OCI-LY7 (cell line): ENCODE data around the gene IFNA10. TPM values are rescaled to one million over a fixed set of nuclear protein-coding genes. Genes with fewer than 3 reads are reported as not detected.

Experiments
- BruUV-seq: library from RNA; stranded (reverse); fragments of 400-500 nt; replicated peaks from 2 replicates; lab custom pipeline; 2021; lab: Mats Ljungman, UMichigan
- CTCF ChIA-PET: fragments of 300-600 bp; sonication (Branson Sonifier 250); formaldehyde crosslinking; loops from one replicate; lab custom pipeline; 2022; ENCODE audit warnings: antibody characterized with exemption; ENCODE audit not compliant: unreplicated experiment; lab: Charles Lee
- POLR2A ChIA-PET: fragments of 300-600 bp; sonication (Branson Sonifier 250); formaldehyde crosslinking; loops from one replicate; lab custom pipeline; 2022; ENCODE audit warnings: antibody characterized with exemption; lab: Charles Lee
- DNase-seq: peaks from one replicate; pipeline ENCODE4 v3.0.0-alpha.2; 2015; ENCODE audit warnings: low spot score
- H2AFZ ChIP-seq: fragments of 200-600 bp; sonication (generic), shearing (Covaris generic); 2 replicates; pipeline ENCODE4 v1.6.1; 2014; ENCODE audit warnings: mild to moderate bottlenecking, antibody characterized with exemption, low read length, moderate library complexity
- H3K27ac ChIP-seq: fragments of 200-600 bp; sonication (generic); 2 replicates; pipeline ENCODE4 v1.5.1; 2014; ENCODE audit warnings: mixed run types, low read depth, mild to moderate bottlenecking, moderate library complexity, low read length, inconsistent platforms; ENCODE audit not compliant: poor library complexity, severe bottlenecking
- H3K36me3 ChIP-seq: fragments of 200-600 bp; sonication (generic); 2 replicates; pipeline ENCODE4 v1.6.1; 2014; ENCODE audit warnings: mild to moderate bottlenecking, antibody characterized with exemption, low read length, moderate library complexity, mixed read lengths; ENCODE audit not compliant: insufficient read depth
- H3K4me1 ChIP-seq: fragments of 200-600 bp; sonication (generic); 2 replicates; pipeline ENCODE4 v1.5.1; 2014; ENCODE audit warnings: mild to moderate bottlenecking, low read length; ENCODE audit not compliant: insufficient read depth, poor library complexity, severe bottlenecking
- H3K4me2 ChIP-seq: fragments of 200-600 bp; sonication (generic); 2 replicates; pipeline ENCODE4 v1.6.1; 2014; ENCODE audit warnings: mild to moderate bottlenecking, low read length
- H3K4me3 ChIP-seq: fragments of 200-600 bp; sonication (generic); 2 replicates; pipeline ENCODE4 v1.5.1; 2014; ENCODE audit warnings: mild to moderate bottlenecking, low read depth, low read length; ENCODE audit not compliant: poor library complexity, severe bottlenecking
- H3K79me2 ChIP-seq: fragments of 200-600 bp; sonication (generic); 2 replicates; pipeline ENCODE4 v1.6.1; 2016; ENCODE audit warnings: low read depth, mild to moderate bottlenecking, low read length, moderate library complexity, mixed read lengths; ENCODE audit not compliant: insufficient read depth
- H3K9me2 ChIP-seq: fragments of 200-600 bp; sonication (generic); 2 replicates; pipeline ENCODE4 v1.6.1; 2016; ENCODE audit warnings: mild to moderate bottlenecking, low read length, mixed read lengths; ENCODE audit not compliant: insufficient read depth
- H3K9me3 ChIP-seq: fragments of 200-600 bp; sonication (generic); 2 replicates; pipeline ENCODE4 v1.6.1; 2014; ENCODE audit warnings: mild to moderate bottlenecking, mixed run types, low read length, mixed read lengths
- H4K20me1 ChIP-seq: fragments of 200-600 bp; sonication (generic); 2 replicates; pipeline ENCODE4 v1.6.1; 2014; ENCODE audit warnings: mild to moderate bottlenecking, antibody characterized with exemption, low read length, moderate library complexity, mixed read lengths; ENCODE audit not compliant: insufficient read depth
- EZH2phosphoT487 ChIP-seq: fragments of 200-600 bp; sonication (generic); IDR thresholded peaks from 2 replicates; pipeline ENCODE4 v1.6.1; 2018; ENCODE audit warnings: low read depth, borderline replicate concordance, mild to moderate bottlenecking, mixed run types, antibody characterized with exemption, low read length, moderate library complexity, mixed read lengths
- intact Hi-C: fragments of 100-400 bp; cut with micrococcal nuclease; formaldehyde crosslinking; loops from one replicate; pipeline ENCODE4 v1.10.0; 2022; ENCODE audit not compliant: unreplicated experiment
- total RNA-seq, 2 experiments: library from RNA; depleted of rRNA in 1 of 2; stranded (reverse); fragments of >200 nt in 1 of 2; shearing (Covaris generic) in 1 of 2; gene quantifications; 2 replicates each; pipeline ENCODE4 v1.2.3, GENCODE V29; 2014 to 2022
- TF ChIP-seq, protein P1 (sequence below): fragments of 200-600 bp; sonication (generic); conservative IDR thresholded peaks from 2 replicates; pipeline ENCODE4 v1.5.1; 2014; ENCODE audit warnings: mild to moderate bottlenecking, antibody characterized with exemption, low read length, moderate library complexity, mixed read lengths

IFNA10 gene
- total RNA-seq, 2 experiments from 2014 or later, result not detected

DNA sequence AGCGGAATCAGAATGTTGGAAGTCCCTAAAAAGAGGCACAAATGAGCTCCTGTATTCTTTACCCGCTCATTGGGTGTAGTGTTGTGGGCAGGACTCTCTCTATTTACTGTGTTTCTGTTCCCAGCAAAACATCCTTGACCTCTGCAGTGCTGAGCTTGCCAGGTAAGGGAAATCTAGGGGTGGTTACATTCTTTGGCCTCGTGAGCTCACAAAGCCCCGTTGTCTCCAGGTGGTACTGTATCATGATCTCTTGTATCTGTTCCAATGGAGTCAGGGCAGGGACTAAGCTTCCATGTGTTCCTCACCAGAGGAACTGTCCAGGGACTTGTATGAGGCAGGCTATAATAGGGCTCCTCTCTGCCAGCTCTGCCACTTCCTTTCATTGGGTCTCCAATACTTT lies 44.7 kb upstream of the IFNA10 start:
- Histone ChIP-seq H3K4me3 (no peak overlapping the region), H2AFZ (no peak overlapping the region), H3K4me1 (peaks cover 4% of the 10 kb centered on the region), H3K9me3 (no peaks in the 10 kb centered on the region), H3K4me2 (no peak overlapping the region), H3K9me2 (no peaks in the 10 kb centered on the region), H3K79me2 (no peaks in the 10 kb centered on the region), H3K27ac (no peak overlapping the region), H3K36me3 (no peaks in the 10 kb centered on the region), H4K20me1 (no peaks in the 10 kb centered on the region)
- DNase-seq, result no peak
- CTCF ChIA-PET, result no interaction called here
- intact Hi-C loops, result no loop called here
- TF ChIP-seq EZH2phosphoT487, result no peak
- TF ChIP-seq, protein P1, sequence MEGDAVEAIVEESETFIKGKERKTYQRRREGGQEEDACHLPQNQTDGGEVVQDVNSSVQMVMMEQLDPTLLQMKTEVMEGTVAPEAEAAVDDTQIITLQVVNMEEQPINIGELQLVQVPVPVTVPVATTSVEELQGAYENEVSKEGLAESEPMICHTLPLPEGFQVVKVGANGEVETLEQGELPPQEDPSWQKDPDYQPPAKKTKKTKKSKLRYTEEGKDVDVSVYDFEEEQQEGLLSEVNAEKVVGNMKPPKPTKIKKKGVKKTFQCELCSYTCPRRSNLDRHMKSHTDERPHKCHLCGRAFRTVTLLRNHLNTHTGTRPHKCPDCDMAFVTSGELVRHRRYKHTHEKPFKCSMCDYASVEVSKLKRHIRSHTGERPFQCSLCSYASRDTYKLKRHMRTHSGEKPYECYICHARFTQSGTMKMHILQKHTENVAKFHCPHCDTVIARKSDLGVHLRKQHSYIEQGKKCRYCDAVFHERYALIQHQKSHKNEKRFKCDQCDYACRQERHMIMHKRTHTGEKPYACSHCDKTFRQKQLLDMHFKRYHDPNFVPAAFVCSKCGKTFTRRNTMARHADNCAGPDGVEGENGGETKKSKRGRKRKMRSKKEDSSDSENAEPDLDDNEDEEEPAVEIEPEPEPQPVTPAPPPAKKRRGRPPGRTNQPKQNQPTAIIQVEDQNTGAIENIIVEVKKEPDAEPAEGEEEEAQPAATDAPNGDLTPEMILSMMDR, result no peak
- POLR2A ChIA-PET, result interaction anchor here (0.6 to 1.3 kb wide), 3 partner anchors 10 to 616 kb away, joined by 3 to 4 read pairs (median 3); no protein-coding TSS in a partner anchor
- BruUV-seq, result no TSS peak

DNA sequence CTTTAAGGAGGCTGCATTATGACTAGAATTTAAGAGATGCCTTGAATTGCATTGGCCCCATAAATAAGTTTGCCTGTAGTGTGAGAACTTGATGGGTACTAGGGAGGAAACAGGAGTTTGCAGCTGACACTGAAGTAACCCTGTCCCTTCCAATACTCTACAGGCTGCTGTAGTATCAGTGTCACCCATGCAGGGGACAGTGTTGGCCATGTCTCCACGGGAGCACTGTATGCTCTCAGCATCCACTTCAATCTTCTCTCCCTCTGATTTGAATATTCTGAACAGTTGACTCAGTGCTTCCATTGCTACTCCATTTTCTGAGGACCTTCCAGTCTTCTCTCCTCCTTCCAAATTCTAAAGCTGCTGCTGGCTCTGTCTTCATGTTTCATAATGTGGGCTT lies 44.2 kb upstream of the IFNA10 start:
- no TSS peak for BruUV-seq
- no peak overlapping the region for H3K4me3 ChIP-seq
- ChIA-PET POLR2A (interaction anchor here (0.8 kb wide), 1 partner anchor 11 kb away, joined by 3 read pairs; no protein-coding TSS in a partner anchor), CTCF (no interaction called here)
- H3K9me3 ChIP-seq, result no peaks in the 10 kb centered on the region
- no peak for TF ChIP-seq EZH2phosphoT487
- TF ChIP-seq, protein P1, result no peak
- H4K20me1 ChIP-seq, result no peaks in the 10 kb centered on the region
- peaks cover 4% of the 10 kb centered on the region for H3K4me1 ChIP-seq
- H3K36me3 ChIP-seq, result no peaks in the 10 kb centered on the region
- H3K4me2 ChIP-seq, result no peak overlapping the region
- no peaks in the 10 kb centered on the region for H3K9me2 ChIP-seq
- DNase-seq, result no peak
- no peak overlapping the region for H3K27ac ChIP-seq
- no peak overlapping the region for H2AFZ ChIP-seq
- intact Hi-C loops, result no loop called here
- no peaks in the 10 kb centered on the region for H3K79me2 ChIP-seq

DNA sequence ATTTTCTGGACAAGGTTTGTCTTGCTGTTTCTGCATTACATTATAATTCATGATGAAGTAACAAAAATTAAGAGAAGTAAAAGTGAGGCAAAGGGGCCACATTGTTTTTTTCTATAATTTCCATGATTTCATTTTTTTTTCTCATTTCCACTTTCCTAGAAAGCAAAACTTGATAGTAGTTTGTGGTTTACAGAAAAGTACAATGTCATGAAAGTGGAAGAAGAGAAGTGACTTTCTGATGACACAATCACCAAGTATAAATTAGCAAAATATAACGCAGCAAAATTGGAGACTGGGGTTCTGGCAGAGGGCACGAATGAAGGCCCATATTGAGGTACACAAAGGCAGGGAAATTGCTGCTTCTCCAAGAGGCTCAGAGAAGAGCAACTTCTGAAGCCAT lies 37.9 kb upstream of the IFNA10 start:
- intact Hi-C loops, result no loop called here
- no TSS peak for BruUV-seq
- Histone ChIP-seq H3K9me3 (no peaks in the 10 kb centered on the region), H3K9me2 (no peaks in the 10 kb centered on the region), H4K20me1 (no peaks in the 10 kb centered on the region), H3K4me2 (no peak overlapping the region), H3K4me1 (no peaks in the 10 kb centered on the region), H3K4me3 (no peak overlapping the region), H3K27ac (no peak overlapping the region), H2AFZ (no peak overlapping the region), H3K36me3 (no peaks in the 10 kb centered on the region), H3K79me2 (no peaks in the 10 kb centered on the region)
- TF ChIP-seq, protein P1, result no peak
- TF ChIP-seq EZH2phosphoT487, result no peak
- no peak for DNase-seq
- ChIA-PET POLR2A (no interaction called here), CTCF (no interaction called here)
